ENCODE measurements around the gene OGT.
"Not testable (repeated sequence)": the region's sequence is repeated elsewhere in the genome, so short reads cannot be mapped to it uniquely, and the experiment has no call there.

Gene OGT

DNA sequence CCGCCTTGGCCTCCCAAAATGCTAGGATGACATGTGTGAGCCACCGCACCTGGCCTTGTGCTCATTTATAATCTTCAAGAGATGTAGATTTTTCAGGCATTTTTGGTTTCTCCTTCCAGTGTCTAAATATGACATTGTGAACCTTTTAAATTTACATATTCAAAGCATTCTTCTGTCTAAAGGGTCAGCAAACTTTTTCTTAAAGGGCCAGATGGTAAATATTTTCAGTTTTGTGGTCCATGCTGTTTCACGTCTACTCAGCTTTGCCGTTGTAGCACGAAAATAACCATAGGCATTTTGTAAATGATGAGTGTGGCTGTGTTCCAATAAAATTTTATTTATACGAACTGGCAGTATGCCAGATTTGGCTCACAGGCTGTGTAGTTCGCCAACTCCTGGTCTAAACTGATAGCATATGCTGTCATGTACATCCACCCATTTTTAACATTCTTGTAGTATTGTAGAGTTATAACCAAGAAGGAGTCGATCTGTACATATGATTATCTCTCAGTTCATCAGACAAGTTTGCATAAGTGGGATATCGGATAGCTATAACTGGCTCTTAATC is 32.7 kb downstream of the OGT start:
- H3K4me1 ChIP-seq (ENCODE audit: control insufficient read depth, low read depth, low read length) = no peaks in the 10 kb centered on the region
- no peak overlapping the region for H3K27ac ChIP-seq (ENCODE audit: low read length)
- peaks cover 17% of the 10 kb centered on the region for H3K9me3 ChIP-seq (ENCODE audit: control insufficient read depth, low read depth, low read length)
- no peak overlapping the region for H3K9ac ChIP-seq (ENCODE audit: low read length)
- H3K27me3 ChIP-seq (ENCODE audit: control insufficient read depth, insufficient read depth, low read length) = no peaks in the 10 kb centered on the region
- no peak overlapping the region for H3K4me3 ChIP-seq (ENCODE audit: low read length)
- H3K36me3 ChIP-seq (ENCODE audit: control insufficient read depth, low read depth, low read length) = peaks cover 79% of the 10 kb centered on the region

- not testable (repeated sequence) for H3K4me3 ChIP-seq (ENCODE audit: low read length); H3K4me1 ChIP-seq (ENCODE audit: control insufficient read depth, low read depth, low read length); H3K9ac ChIP-seq (ENCODE audit: low read length); H3K27me3 ChIP-seq (ENCODE audit: control insufficient read depth, insufficient read depth, low read length); H3K27ac ChIP-seq (ENCODE audit: low read length)
- Histone ChIP-seq H3K9me3 (ENCODE audit: control insufficient read depth, low read depth, low read length) (peaks cover 20% of the 10 kb centered on the region), H3K36me3 (ENCODE audit: control insufficient read depth, low read depth, low read length) (peaks cover 68% of the 10 kb centered on the region)
These were observed 38.5 kb downstream of the OGT start for GRCh38 chrX:71571390-71571789.

DNA sequence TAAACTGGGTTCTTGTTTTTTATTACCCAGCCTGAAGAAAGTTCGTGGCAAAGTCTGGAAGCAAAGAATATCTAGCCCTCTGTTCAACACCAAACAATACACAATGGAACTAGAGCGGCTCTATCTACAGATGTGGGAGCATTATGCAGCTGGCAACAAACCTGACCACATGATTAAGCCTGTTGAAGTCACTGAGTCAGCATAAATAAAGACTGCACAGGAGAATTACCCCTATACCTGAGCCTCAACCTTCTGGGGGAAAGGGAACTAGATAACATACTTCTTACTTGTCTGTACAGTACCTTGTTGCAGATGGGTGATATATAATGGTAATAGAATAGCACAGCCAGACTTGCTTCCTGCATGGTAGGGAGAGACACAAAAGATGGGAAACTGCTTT is 40.7 kb downstream of the OGT start:
- Histone ChIP-seq H3K9me3 (ENCODE audit: control insufficient read depth, low read depth, low read length) (peaks cover 14% of the 10 kb centered on the region), H3K4me3 (ENCODE audit: low read length) (no peak overlapping the region), H3K9ac (ENCODE audit: low read length) (no peak overlapping the region), H3K27ac (ENCODE audit: low read length) (no peak overlapping the region), H3K36me3 (ENCODE audit: control insufficient read depth, low read depth, low read length) (peaks cover 47% of the 10 kb centered on the region), H3K27me3 (ENCODE audit: control insufficient read depth, insufficient read depth, low read length) (no peaks in the 10 kb centered on the region), H3K4me1 (ENCODE audit: control insufficient read depth, low read depth, low read length) (no peaks in the 10 kb centered on the region)

DNA sequence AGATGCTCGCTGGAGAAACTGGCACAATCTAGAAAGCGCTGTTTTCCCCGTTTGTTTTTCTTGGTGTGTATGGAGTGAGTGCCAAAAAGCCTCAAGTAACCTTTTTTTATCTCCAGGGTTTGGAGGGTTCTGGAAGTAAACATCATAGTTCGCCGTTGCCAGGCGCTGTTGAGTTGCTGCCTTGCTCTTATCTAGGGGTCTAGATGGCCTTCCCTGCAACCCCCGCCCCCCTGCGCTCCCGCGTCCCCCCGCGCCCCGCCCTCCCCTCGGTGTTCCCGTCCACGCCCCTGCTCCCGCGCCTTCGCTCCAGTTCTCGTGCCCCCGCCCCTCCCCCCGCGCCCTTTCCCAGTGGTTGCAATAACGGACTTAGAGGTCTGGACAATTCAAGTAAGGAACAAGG is 44.8 kb downstream of the OGT start:
- Histone ChIP-seq H3K4me1 (ENCODE audit: control insufficient read depth, low read depth, low read length) (no peaks in the 10 kb centered on the region), H3K4me3 (ENCODE audit: low read length) (no peak overlapping the region), H3K27ac (ENCODE audit: low read length) (no peak overlapping the region), H3K27me3 (ENCODE audit: control insufficient read depth, insufficient read depth, low read length) (no peaks in the 10 kb centered on the region), H3K9me3 (ENCODE audit: control insufficient read depth, low read depth, low read length) (peaks cover 13% of the 10 kb centered on the region), H3K36me3 (ENCODE audit: control insufficient read depth, low read depth, low read length) (peaks cover 27% of the 10 kb centered on the region), H3K9ac (ENCODE audit: low read length) (no peak overlapping the region)

- no peaks in the 10 kb centered on the region for H3K27me3 ChIP-seq (ENCODE audit: control insufficient read depth, insufficient read depth, low read length)
- H3K4me1 ChIP-seq (ENCODE audit: control insufficient read depth, low read depth, low read length) = no peaks in the 10 kb centered on the region
- peaks cover 14% of the 10 kb centered on the region for H3K9me3 ChIP-seq (ENCODE audit: control insufficient read depth, low read depth, low read length)
- peaks cover 19% of the 10 kb centered on the region for H3K36me3 ChIP-seq (ENCODE audit: control insufficient read depth, low read depth, low read length)
- H3K4me3 ChIP-seq (ENCODE audit: low read length) = no peak within 1 kb of the TSS
- H3K9ac ChIP-seq (ENCODE audit: low read length) = no peak within 1 kb of the TSS
- no peak within 1 kb of the TSS for H3K27ac ChIP-seq (ENCODE audit: low read length)
These were observed 45.6 kb downstream of the OGT start, which contains the start of gene GCNA for GRCh38 chrX:71578253-71579135. TSS of gene GCNA (plus strand) at chrX:71578437. CDS start at chrX:71580822, 2,385 bp downstream.

DNA sequence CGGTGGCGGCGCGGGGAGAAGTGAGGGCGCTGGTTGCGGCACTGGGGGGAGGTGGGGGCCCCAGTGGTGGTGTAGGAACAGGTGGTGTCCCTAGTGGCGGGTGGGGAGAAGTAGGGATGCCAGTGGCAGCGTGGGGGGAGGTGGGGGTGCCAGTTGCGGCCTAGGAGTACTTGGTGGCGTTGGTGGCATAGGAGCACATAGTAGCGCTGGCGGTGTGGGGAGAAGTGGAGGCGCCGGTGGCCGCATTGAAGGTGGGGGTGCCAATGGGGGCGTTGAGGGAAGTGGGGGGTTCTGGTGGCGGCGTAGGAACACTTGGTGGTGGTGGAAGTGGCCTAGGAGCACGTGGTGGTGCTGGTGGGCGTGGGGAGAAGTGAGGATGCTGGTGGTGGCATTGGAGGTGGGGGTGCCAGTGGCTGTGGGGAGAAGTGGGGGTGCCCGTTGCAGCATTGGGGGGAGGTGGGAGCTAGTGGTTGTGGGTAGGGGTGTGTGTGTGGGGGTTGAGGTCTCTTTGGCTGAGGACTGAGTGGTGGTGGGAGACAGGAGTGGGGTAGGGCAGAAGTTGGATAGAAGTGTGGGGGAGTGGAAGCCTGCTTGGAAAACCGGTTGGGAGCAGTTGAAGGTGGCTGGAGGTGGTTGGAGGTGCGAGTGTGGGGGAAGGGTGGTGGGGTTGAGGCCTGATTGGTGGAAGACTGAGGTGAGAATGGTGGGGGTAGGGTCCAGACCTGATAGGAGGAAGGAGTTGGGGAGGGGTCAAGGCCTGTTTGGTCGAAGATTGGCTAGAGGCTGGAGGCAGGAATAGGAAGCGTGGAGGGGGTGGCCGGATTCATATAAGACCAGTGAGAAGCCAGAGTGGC is 46.5 kb downstream of the OGT start:
- peaks cover 14% of the 10 kb centered on the region for H3K36me3 ChIP-seq (ENCODE audit: control insufficient read depth, low read depth, low read length)

GRCh38 chrX:71579990-71580380 is 47.1 kb downstream of the OGT start:
- H3K9ac ChIP-seq (ENCODE audit: low read length) = no peak overlapping the region
- H3K36me3 ChIP-seq (ENCODE audit: control insufficient read depth, low read depth, low read length) = peaks cover 8% of the 10 kb centered on the region
- H3K4me1 ChIP-seq (ENCODE audit: control insufficient read depth, low read depth, low read length) = no peaks in the 10 kb centered on the region
- no peak overlapping the region for H3K27ac ChIP-seq (ENCODE audit: low read length)
- H3K4me3 ChIP-seq (ENCODE audit: low read length) = no peak overlapping the region
- no peaks in the 10 kb centered on the region for H3K27me3 ChIP-seq (ENCODE audit: control insufficient read depth, insufficient read depth, low read length)
- H3K9me3 ChIP-seq (ENCODE audit: control insufficient read depth, low read depth, low read length) = peaks cover 11% of the 10 kb centered on the region

More for the DNA sequence above, 46.5 kb downstream of the OGT start:
- Histone ChIP-seq H3K27ac (ENCODE audit: low read length) (no peak overlapping the region), H3K9me3 (ENCODE audit: control insufficient read depth, low read depth, low read length) (peaks cover 14% of the 10 kb centered on the region), H3K4me1 (ENCODE audit: control insufficient read depth, low read depth, low read length) (no peaks in the 10 kb centered on the region), H3K4me3 (ENCODE audit: low read length) (no peak overlapping the region), H3K9ac (ENCODE audit: low read length) (no peak overlapping the region), H3K27me3 (ENCODE audit: control insufficient read depth, insufficient read depth, low read length) (no peaks in the 10 kb centered on the region)

DNA sequence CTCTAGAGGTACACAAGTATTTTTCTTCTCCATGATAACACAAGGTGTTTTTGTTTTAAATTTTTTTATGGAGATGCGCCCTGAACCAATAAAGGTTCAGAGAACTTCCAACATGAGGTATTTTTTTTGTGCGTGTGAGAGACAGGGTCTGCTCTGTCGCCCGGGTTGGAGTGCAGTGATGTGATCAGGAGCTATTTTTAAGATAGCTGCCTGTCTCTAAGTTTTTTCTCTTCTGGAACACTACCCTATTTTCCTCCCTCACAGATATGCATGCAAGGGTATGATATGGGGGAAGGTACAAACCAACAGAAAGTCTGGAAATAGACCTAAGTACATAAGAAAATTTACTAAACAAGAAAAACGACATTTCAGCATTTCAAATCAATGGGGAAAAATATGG is 48.3 kb downstream of the OGT start:
- H3K9ac ChIP-seq (ENCODE audit: low read length) = no peak overlapping the region
- H3K4me3 ChIP-seq (ENCODE audit: low read length) = no peak overlapping the region
- H3K27me3 ChIP-seq (ENCODE audit: control insufficient read depth, insufficient read depth, low read length) = no peaks in the 10 kb centered on the region
- no peaks in the 10 kb centered on the region for H3K4me1 ChIP-seq (ENCODE audit: control insufficient read depth, low read depth, low read length)
- H3K9me3 ChIP-seq (ENCODE audit: control insufficient read depth, low read depth, low read length) = peaks cover 4% of the 10 kb centered on the region
- H3K27ac ChIP-seq (ENCODE audit: low read length) = no peak overlapping the region
- H3K36me3 ChIP-seq (ENCODE audit: control insufficient read depth, low read depth, low read length) = no peaks in the 10 kb centered on the region

- Histone ChIP-seq H3K9ac (ENCODE audit: low read length) (no peak overlapping the region), H3K9me3 (ENCODE audit: control insufficient read depth, low read depth, low read length) (peaks cover 8% of the 10 kb centered on the region), H3K36me3 (ENCODE audit: control insufficient read depth, low read depth, low read length) (no peaks in the 10 kb centered on the region), H3K27me3 (ENCODE audit: control insufficient read depth, insufficient read depth, low read length) (no peaks in the 10 kb centered on the region), H3K4me3 (ENCODE audit: low read length) (no peak overlapping the region), H3K4me1 (ENCODE audit: control insufficient read depth, low read depth, low read length) (no peaks in the 10 kb centered on the region), H3K27ac (ENCODE audit: low read length) (no peak overlapping the region)
These were observed 54.0 kb downstream of the OGT start for GRCh38 chrX:71586929-71587328.

DNA sequence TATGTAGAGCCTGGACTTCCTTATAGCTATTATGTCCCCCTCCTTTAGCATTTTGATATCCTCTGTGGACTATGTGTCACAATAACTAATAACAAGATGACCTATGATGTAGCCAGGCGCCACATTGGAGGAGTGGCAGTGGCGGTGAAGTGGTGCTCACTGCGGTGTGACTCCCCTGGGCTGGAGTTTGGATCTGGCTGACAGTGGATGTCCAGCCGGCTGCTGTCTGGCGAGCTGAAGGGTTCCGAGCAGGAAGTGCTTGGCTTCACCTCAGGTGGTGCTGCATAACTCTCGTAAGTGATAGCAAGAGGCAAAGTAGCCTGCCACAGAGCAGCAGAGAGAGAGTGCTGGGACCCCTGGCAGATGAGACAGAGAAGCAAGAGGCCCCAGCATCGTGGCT is 60.3 kb downstream of the OGT start:
- H3K27me3 ChIP-seq (ENCODE audit: control insufficient read depth, insufficient read depth, low read length); H3K27ac ChIP-seq (ENCODE audit: low read length): not testable (repeated sequence)

DNA sequence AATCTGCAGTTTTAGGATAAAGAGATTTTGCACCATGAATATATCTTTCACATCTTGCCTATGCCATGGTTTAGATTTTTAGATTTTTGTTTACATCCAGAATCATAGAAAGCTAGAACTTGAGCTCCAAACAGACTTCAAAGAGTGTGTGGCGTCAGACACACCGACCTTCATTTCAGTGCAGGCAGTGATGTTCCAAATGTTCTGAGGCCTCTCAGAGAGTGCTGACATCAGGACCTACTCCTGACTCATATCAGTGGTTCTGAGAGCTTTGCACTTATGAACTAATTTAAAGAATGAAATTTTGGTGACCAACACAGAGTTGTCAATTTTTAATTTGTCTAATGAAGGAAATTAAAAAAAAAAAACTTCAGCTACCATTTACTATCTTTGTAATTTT is 67.1 kb downstream of the OGT start:
- H3K27me3 ChIP-seq (ENCODE audit: control insufficient read depth, insufficient read depth, low read length) = no peaks in the 10 kb centered on the region
- H3K27ac ChIP-seq (ENCODE audit: low read length) = no peak overlapping the region
- H3K9ac ChIP-seq (ENCODE audit: low read length) = no peak overlapping the region
- no peaks in the 10 kb centered on the region for H3K4me1 ChIP-seq (ENCODE audit: control insufficient read depth, low read depth, low read length)
- H3K4me3 ChIP-seq (ENCODE audit: low read length) = no peak overlapping the region
- peaks cover 23% of the 10 kb centered on the region for H3K9me3 ChIP-seq (ENCODE audit: control insufficient read depth, low read depth, low read length)
- peaks cover 5% of the 10 kb centered on the region for H3K36me3 ChIP-seq (ENCODE audit: control insufficient read depth, low read depth, low read length)

More for the DNA sequence above, 60.3 kb downstream of the OGT start:
- H3K4me1 ChIP-seq (ENCODE audit: control insufficient read depth, low read depth, low read length); H3K36me3 ChIP-seq (ENCODE audit: control insufficient read depth, low read depth, low read length); H3K4me3 ChIP-seq (ENCODE audit: low read length); H3K9ac ChIP-seq (ENCODE audit: low read length): not testable (repeated sequence)
- peaks cover 14% of the 10 kb centered on the region for H3K9me3 ChIP-seq (ENCODE audit: control insufficient read depth, low read depth, low read length)
